ENCODE results near the gene GALNT18.

GALNT18 gene

GRCh38 chr11:11496879-11497278 lies 124.9 kb downstream of the GALNT18 start:
- Histone ChIP-seq H3K27ac (ENCODE audit: low read depth, low read length) (no peak overlapping the region), H3K27me3 (ENCODE audit: low read length) (no peaks in the 10 kb centered on the region), H2AFZ (ENCODE audit: low read depth, low read length, severe bottlenecking) (no peak overlapping the region), H3F3A (ENCODE audit: insufficient read depth) (no peaks in the 10 kb centered on the region), H3K9me2 (replicated peaks; ENCODE audit: insufficient read depth, low read length) (no peaks in the 10 kb centered on the region), H4K20me1 (ENCODE audit: low read depth, low read length) (no peaks in the 10 kb centered on the region), H3K4me3 (ENCODE audit: insufficient read depth, low read length, poor library complexity, severe bottlenecking) (no peak overlapping the region), H3K79me2 (ENCODE audit: insufficient read depth, low read length) (no peaks in the 10 kb centered on the region), H3K36me3 (ENCODE audit: low read length) (no peaks in the 10 kb centered on the region), H3K9me3 (ENCODE audit: insufficient read depth, low read length) (no peaks in the 10 kb centered on the region), H3K4me2 (ENCODE audit: low read depth, low read length, poor library complexity, severe bottlenecking) (no peak overlapping the region), H3K9ac (ENCODE audit: low read length) (no peak overlapping the region)
- TF ChIP-seq EZH2phosphoT487 (conservative IDR thresholded peaks at IDR 0.05; ENCODE audit: low read length) (no peak), CTCF (IDR thresholded peaks at IDR 0.05; ENCODE audit: insufficient read depth, low read length, poor library complexity, severe bottlenecking) (no peak)

- no peaks in the 10 kb centered on the region for H3F3A ChIP-seq (ENCODE audit: insufficient read depth)
- TF ChIP-seq EZH2phosphoT487 (conservative IDR thresholded peaks at IDR 0.05; ENCODE audit: low read length) = no peak
- TF ChIP-seq CTCF (IDR thresholded peaks at IDR 0.05; ENCODE audit: insufficient read depth, low read length, poor library complexity, severe bottlenecking) = no peak
- H3K79me2 ChIP-seq (ENCODE audit: insufficient read depth, low read length) = no peaks in the 10 kb centered on the region
- H3K4me3 ChIP-seq (ENCODE audit: insufficient read depth, low read length, poor library complexity, severe bottlenecking) = no peak overlapping the region
- no peak overlapping the region for H3K27ac ChIP-seq (ENCODE audit: low read depth, low read length)
- no peak overlapping the region for H3K9ac ChIP-seq (ENCODE audit: low read length)
- H3K4me2 ChIP-seq (ENCODE audit: low read depth, low read length, poor library complexity, severe bottlenecking) = no peak overlapping the region
- no peaks in the 10 kb centered on the region for H3K9me3 ChIP-seq (ENCODE audit: insufficient read depth, low read length)
- H3K36me3 ChIP-seq (ENCODE audit: low read length) = no peaks in the 10 kb centered on the region
- no peaks in the 10 kb centered on the region for H4K20me1 ChIP-seq (ENCODE audit: low read depth, low read length)
- no peak overlapping the region for H2AFZ ChIP-seq (ENCODE audit: low read depth, low read length, severe bottlenecking)
- no peaks in the 10 kb centered on the region for H3K9me2 ChIP-seq (replicated peaks; ENCODE audit: insufficient read depth, low read length)
- no peaks in the 10 kb centered on the region for H3K27me3 ChIP-seq (ENCODE audit: low read length)
Observed at GRCh38 chr11:11494348-11494747, 127.5 kb downstream of the GALNT18 start.

GRCh38 chr11:11493698-11494097 lies 128.1 kb downstream of the GALNT18 start:
- no peaks in the 10 kb centered on the region for H3F3A ChIP-seq (ENCODE audit: insufficient read depth)
- H3K4me2 ChIP-seq (ENCODE audit: low read depth, low read length, poor library complexity, severe bottlenecking) = no peak overlapping the region
- H4K20me1 ChIP-seq (ENCODE audit: low read depth, low read length) = no peaks in the 10 kb centered on the region
- H2AFZ ChIP-seq (ENCODE audit: low read depth, low read length, severe bottlenecking) = no peak overlapping the region
- H3K9me3 ChIP-seq (ENCODE audit: insufficient read depth, low read length) = no peaks in the 10 kb centered on the region
- H3K27me3 ChIP-seq (ENCODE audit: low read length) = no peaks in the 10 kb centered on the region
- TF ChIP-seq EZH2phosphoT487 (conservative IDR thresholded peaks at IDR 0.05; ENCODE audit: low read length) (no peak), CTCF (IDR thresholded peaks at IDR 0.05; ENCODE audit: insufficient read depth, low read length, poor library complexity, severe bottlenecking) (no peak)
- H3K27ac ChIP-seq (ENCODE audit: low read depth, low read length) = no peak overlapping the region
- no peak overlapping the region for H3K9ac ChIP-seq (ENCODE audit: low read length)
- H3K79me2 ChIP-seq (ENCODE audit: insufficient read depth, low read length) = no peaks in the 10 kb centered on the region
- H3K4me3 ChIP-seq (ENCODE audit: insufficient read depth, low read length, poor library complexity, severe bottlenecking) = no peak overlapping the region
- H3K36me3 ChIP-seq (ENCODE audit: low read length) = no peaks in the 10 kb centered on the region
- H3K9me2 ChIP-seq (replicated peaks; ENCODE audit: insufficient read depth, low read length) = no peaks in the 10 kb centered on the region

Measured in SU-DHL-6 (cell line).